Measurements from ENCODE around the gene NAV1.

GRCh38 chr1:201506557-201507359 is 32.2 kb upstream of the NAV1 start, which contains the start of gene CSRP1:
- TF ChIP-seq CTCF (IDR thresholded peaks at IDR 0.05; ENCODE audit: low read depth, low read length, missing input control): no peak
- TF ChIP-seq, protein P1, sequence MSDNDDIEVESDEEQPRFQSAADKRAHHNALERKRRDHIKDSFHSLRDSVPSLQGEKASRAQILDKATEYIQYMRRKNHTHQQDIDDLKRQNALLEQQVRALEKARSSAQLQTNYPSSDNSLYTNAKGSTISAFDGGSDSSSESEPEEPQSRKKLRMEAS (IDR thresholded peaks at IDR 0.05): peak; percentile 45
- TF ChIP-seq, protein P2, sequence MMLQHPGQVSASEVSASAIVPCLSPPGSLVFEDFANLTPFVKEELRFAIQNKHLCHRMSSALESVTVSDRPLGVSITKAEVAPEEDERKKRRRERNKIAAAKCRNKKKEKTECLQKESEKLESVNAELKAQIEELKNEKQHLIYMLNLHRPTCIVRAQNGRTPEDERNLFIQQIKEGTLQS (IDR thresholded peaks at IDR 0.05): no peak
- no peak for TF ChIP-seq HNF4G (IDR thresholded peaks at IDR 0.05)
- no peak for TF ChIP-seq TAF1 (conservative IDR thresholded peaks at IDR 0.05)
- TF ChIP-seq ZBTB33 (IDR thresholded peaks at IDR 0.05): no peak
- no peak for TF ChIP-seq RAD21 (IDR thresholded peaks at IDR 0.05)
- peak; percentile 34 for TF ChIP-seq SP1 (IDR thresholded peaks at IDR 0.05)
- TF ChIP-seq RXRA (IDR thresholded peaks at IDR 0.05): peak; percentile 28 to 56
- TF ChIP-seq NR2F2 (IDR thresholded peaks at IDR 0.05): no peak
- TF ChIP-seq YY1 (IDR thresholded peaks at IDR 0.05): peak; percentile 73
